SK-N-MC (cell line): Measurements from ENCODE around the gene RGS7.
"Not testable (repeated sequence)": the region's sequence is repeated elsewhere in the genome, so short reads cannot be mapped to it uniquely, and the experiment has no call there.

Experiments
- DNase-seq: peaks from one replicate; pipeline ENCODE4 v3.0.0-alpha.2; 2011; ENCODE audit warnings: low read depth, low spot score
- H3K27ac ChIP-seq: fragments of 200-600 bp; sonication (generic); 2 replicates; pipeline ENCODE4 v1.5.1; 2016; ENCODE audit warnings: mixed run types
- H3K36me3 ChIP-seq: fragments of 200-600 bp; sonication (generic); 2 replicates; pipeline ENCODE4 v1.6.1; 2017; ENCODE audit warnings: antibody characterized with exemption, low read length, mixed read lengths; ENCODE audit not compliant: insufficient read depth
- H3K4me3 ChIP-seq: fragments of 200-600 bp; sonication (generic); 2 replicates; pipeline ENCODE4 v1.5.1; 2016
- H3K9ac ChIP-seq: fragments of 200-600 bp; sonication (generic); 2 replicates; pipeline ENCODE4 v1.8.0; 2017; ENCODE audit warnings: mixed run types, mixed read lengths; ENCODE audit not compliant: insufficient read length
- H3K9me3 ChIP-seq: fragments of 200-600 bp; sonication (generic); 2 replicates; pipeline ENCODE4 v1.6.1; 2017; ENCODE audit warnings: low read depth, mild to moderate bottlenecking, antibody characterized with exemption, low read length, moderate library complexity, mixed read lengths
- EZH2 ChIP-seq: fragments of 200-600 bp; sonication (generic); IDR thresholded peaks from one replicate; pipeline ENCODE4 v1.6.1; 2017; ENCODE audit warnings: antibody characterized with exemption
- FOXP2 ChIP-seq: optimal IDR thresholded peaks from 2 replicates; pipeline ENCODE3; 2011; ENCODE audit warnings: mild to moderate bottlenecking, moderate library complexity; ENCODE audit not compliant: insufficient read depth; ENCODE audit errors: extremely low read length, control extremely low read depth
- POLR2AphosphoS5 ChIP-seq: IDR thresholded peaks from 2 replicates; pipeline ENCODE4 v1.6.1; 2012; ENCODE audit warnings: mild to moderate bottlenecking, low read depth, low read length, borderline replicate concordance

RGS7 gene

DNA sequence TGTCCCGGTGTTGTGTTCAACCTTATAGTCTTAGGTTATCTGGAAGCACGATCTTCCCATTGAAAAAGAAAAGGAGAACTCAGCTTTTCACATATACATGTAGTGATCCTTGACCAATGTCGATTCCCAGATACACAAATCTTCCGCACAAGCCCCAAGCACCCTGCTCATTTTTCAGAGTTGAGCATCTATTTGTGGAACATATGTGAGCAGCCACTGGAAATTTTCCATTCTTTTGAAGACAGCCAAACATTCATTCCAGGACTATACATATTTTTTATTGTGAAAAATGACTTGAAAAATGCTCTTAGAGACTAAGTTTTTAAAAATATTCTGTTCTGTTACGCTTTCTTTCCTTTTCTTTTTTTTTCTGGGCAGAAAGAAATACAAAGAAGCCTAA is 371.9 kb downstream of the RGS7 start:
- Histone ChIP-seq H3K36me3 (no peaks in the 10 kb centered on the region), H3K27ac (no peak overlapping the region), H3K9me3 (no peaks in the 10 kb centered on the region), H3K9ac (no peak overlapping the region), H3K4me3 (no peak overlapping the region)
- no peak for DNase-seq
- no peak for TF ChIP-seq EZH2
- no peak for TF ChIP-seq FOXP2
- no peak for TF ChIP-seq POLR2AphosphoS5

DNA sequence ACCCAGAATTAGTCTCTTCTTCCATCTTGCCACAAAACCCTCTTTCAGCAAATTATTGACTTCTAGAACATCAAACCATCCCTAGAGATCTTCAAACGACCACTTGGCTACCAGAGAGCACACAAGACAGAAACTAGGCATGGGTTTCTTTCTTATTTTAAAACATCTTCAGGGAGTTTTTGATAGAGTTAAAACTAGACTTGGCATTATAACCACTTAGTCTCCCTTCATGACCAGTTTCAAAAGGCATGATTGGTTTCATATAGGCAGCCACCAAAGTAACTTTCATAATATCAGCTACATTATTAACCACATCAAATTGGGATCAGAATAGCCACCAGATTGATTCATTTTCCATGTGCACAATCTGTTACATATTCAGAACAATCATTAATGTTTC is 376.7 kb downstream of the RGS7 start:
- Histone ChIP-seq H3K9me3 (no peaks in the 10 kb centered on the region), H3K36me3 (no peaks in the 10 kb centered on the region), H3K9ac (no peak overlapping the region), H3K27ac (no peak overlapping the region), H3K4me3 (no peak overlapping the region)
- DNase-seq: no peak
- TF ChIP-seq EZH2 (no peak), POLR2AphosphoS5 (no peak), FOXP2 (no peak)

DNA sequence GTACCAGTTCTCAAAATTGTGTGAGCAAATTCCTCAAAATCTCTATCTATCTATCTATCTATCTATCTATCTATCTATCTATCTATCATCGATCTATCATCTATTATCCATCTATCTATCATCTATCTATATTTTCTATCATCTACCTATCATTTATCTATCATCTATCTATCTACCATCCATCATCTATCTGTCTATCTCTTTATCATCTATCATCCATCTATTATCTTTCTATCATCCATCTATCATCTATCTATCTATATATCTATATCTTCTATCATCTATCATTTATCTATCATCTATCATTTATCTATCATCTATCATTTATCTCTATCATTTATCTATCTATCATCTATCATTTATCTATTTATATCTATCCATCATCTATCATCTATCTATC is 380.3 kb downstream of the RGS7 start:
- H3K36me3 ChIP-seq: no peaks in the 10 kb centered on the region
- H3K9me3 ChIP-seq: no peaks in the 10 kb centered on the region
- DNase-seq: no peak
- H3K9ac ChIP-seq: no peak overlapping the region
- TF ChIP-seq FOXP2 (no peak), EZH2 (no peak), POLR2AphosphoS5 (no peak)
- H3K4me3 ChIP-seq: no peak overlapping the region
- H3K27ac ChIP-seq: no peak overlapping the region

DNA sequence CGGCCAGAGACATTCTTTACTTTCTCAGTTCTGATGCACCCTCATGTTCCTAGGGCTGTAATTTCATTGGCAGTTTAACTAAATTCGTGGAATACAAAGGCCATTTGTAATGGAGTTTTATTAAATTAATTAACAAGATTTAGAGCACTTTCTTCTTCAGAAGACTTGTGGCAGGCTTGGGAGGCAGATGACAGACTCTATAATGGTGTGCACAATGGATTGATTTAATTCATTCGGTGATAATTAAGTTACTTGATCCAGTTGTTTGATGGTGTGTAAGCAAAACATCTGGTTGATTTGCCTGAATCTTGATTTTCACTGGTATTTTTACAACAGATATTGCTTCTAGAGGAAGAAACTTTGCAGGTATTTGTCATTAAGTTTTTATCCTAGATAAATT is 383.1 kb downstream of the RGS7 start:
- Histone ChIP-seq H3K36me3 (no peaks in the 10 kb centered on the region), H3K27ac (no peak overlapping the region), H3K4me3 (no peak overlapping the region), H3K9me3 (no peaks in the 10 kb centered on the region), H3K9ac (no peak overlapping the region)
- DNase-seq: no peak
- TF ChIP-seq FOXP2 (no peak), EZH2 (no peak), POLR2AphosphoS5 (no peak)

DNA sequence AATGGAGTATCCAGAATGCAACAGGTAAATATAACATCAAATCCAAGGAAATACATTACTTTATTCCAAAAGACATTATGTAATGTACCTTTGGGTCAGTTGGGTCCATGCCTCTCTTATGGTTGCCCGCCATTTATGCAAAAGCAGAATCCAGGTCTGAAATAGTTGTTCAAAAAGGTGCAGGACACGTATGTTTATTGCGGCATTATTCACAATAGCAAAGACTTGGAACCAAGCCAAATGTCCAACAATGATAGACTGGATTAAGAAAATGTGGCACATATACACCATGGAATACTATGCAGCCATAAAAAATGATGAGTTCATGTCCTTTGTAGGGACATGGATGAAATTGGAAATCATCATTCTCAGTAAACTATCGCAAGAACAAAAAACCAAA is 384.9 kb downstream of the RGS7 start:
- H3K36me3 ChIP-seq, H3K4me3 ChIP-seq, H3K9me3 ChIP-seq, H3K27ac ChIP-seq, DNase-seq, H3K9ac ChIP-seq: not testable (repeated sequence)

DNA sequence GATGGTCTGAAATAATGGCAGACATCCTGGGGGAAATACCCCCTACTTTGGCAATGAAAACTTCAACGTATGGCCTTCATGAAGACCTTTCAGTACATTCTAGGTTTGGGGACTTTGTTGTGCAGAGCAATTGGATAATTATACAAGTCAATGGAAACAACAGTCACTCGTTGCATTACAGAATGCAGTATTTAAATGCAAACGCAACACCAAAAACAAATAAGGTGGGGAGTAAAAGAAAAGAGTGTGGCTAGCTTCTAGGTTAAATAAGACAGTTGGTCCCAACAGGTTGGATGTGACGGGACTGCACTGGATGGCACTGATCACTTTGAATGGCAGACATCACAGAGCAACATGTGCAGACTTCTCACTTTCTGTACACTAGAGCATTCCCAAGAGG is 386.8 kb downstream of the RGS7 start:
- Histone ChIP-seq H3K9me3 (no peaks in the 10 kb centered on the region), H3K27ac (no peak overlapping the region), H3K9ac (no peak overlapping the region), H3K36me3 (no peaks in the 10 kb centered on the region), H3K4me3 (no peak overlapping the region)
- TF ChIP-seq EZH2 (no peak), POLR2AphosphoS5 (no peak), FOXP2 (no peak)
- no peak for DNase-seq

DNA sequence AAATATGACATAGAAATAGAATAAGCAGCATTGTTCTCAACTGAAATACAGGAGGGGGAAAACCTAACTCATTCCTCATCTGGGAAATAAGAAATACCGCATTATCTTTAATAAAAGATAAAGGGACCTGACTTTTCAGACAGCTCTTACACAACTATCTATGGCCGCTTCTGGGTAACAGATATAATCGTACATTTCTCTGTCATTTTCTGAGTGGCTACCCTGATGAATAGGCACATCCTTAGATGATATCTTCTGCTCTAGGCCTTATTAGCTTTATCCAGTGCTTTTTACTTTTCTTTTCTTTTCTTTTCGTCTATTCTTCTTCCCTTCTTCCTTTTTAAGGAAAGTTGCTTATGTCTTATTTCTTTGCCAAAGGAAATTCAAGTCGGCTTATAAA is 388.1 kb downstream of the RGS7 start:
- Histone ChIP-seq H3K9ac (no peak overlapping the region), H3K36me3 (no peaks in the 10 kb centered on the region), H3K27ac (no peak overlapping the region), H3K9me3 (no peaks in the 10 kb centered on the region), H3K4me3 (no peak overlapping the region)
- DNase-seq: no peak
- TF ChIP-seq FOXP2: no peak
- TF ChIP-seq POLR2AphosphoS5: no peak
- no peak for TF ChIP-seq EZH2

DNA sequence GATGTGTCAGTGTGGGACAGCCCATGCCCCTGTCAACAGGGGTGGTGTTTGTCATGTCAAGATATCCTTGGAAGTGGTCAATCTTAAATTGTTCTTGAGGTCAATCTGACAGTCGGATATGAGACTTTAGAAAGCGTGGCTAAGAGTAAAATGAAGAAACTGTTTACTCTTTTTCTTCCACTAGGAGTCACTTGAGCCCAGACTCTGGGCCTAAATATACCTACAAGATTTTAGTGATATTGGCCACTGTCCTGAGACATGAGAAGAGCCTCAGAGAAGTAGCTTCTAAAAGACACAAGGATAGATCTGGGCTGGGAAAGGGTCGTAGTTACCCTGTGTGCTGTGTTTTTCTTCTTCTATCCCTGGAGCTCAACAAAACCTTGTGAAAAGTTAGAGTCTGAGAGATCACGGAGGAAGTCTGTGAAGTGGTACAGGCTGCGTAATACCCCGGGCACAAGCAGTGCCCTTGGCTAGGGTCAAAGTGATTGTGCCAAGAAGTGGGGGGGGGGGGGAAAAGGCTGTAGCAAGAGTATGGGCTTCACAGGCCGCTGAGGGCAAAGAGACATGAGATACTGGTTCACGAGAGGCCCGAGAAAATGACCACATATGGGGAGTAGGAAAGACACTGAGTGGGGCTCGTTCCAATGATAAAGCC is 389.8 kb downstream of the RGS7 start:
- TF ChIP-seq FOXP2: no peak
- TF ChIP-seq EZH2: no peak
- no peak for TF ChIP-seq POLR2AphosphoS5
- no peak for DNase-seq
- H3K36me3 ChIP-seq: no peaks in the 10 kb centered on the region
- H3K9me3 ChIP-seq: no peaks in the 10 kb centered on the region
- H3K9ac ChIP-seq: no peak overlapping the region
- no peak overlapping the region for H3K4me3 ChIP-seq
- no peak overlapping the region for H3K27ac ChIP-seq

DNA sequence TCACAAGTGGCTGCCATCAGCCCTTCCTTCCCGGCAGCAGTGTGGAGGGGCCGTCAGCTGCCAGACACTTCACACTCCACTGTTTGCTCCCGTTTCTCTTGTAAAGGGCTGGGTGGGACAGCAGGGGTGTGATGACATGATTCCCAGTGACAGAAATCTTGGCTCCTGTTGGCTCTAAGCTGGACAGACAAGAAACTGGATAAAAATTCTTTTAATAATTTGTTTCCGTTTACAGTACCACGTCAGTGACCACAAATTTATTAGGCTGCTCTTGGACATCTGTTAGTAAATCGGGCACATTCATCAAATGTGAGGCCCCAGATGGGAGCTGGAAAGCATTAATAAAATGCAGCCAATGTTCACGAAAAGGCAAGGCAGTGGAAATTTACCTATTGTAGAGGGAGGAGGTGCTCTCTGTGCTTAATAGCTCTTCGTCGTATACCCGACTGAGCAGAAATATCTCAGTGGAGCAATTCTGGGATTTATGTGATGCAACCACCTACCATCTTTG is 391.4 kb downstream of the RGS7 start:
- no peak for DNase-seq
- H3K9ac ChIP-seq: no peak overlapping the region
- no peak overlapping the region for H3K4me3 ChIP-seq
- H3K9me3 ChIP-seq: no peaks in the 10 kb centered on the region
- no peaks in the 10 kb centered on the region for H3K36me3 ChIP-seq
- H3K27ac ChIP-seq: no peak overlapping the region
- TF ChIP-seq EZH2: no peak
- TF ChIP-seq FOXP2: no peak
- TF ChIP-seq POLR2AphosphoS5: no peak
